IPS-NIHi7 (cell line): ENCODE data around the gene MYO18A.
"Not testable (repeated sequence)": the region's sequence is repeated elsewhere in the genome, so short reads cannot be mapped to it uniquely, and the experiment has no call there.

Source experiments
- DNase-seq: peaks from one replicate; pipeline ENCODE4 v3.0.0; 2012; ENCODE audit warnings: mixed read lengths; ENCODE audit errors: extremely low spot score

Gene MYO18A

GRCh38 chr17:29180034-29180787, at the start of gene MYO18A:
TSS of gene MYO18A (minus strand) at chr17:29180398. CDS start at chr17:29166940, 13,458 bp downstream.
- peak; percentile 92 for DNase-seq

- peak; percentile 5 for DNase-seq
Measured at GRCh38 chr17:29225396-29225795, 45.2 kb upstream of the MYO18A start.

- DNase-seq: not testable (repeated sequence)
Measured at GRCh38 chr17:29221338-29221737, 41.1 kb upstream of the MYO18A start.

GRCh38 chr17:29219378-29220047, 39.3 kb upstream of the MYO18A start:
- DNase-seq: peak; percentile 95

GRCh38 chr17:29216856-29217255, 36.7 kb upstream of the MYO18A start:
- no peak for DNase-seq

GRCh38 chr17:29216181-29216580, 36.0 kb upstream of the MYO18A start:
- DNase-seq: no peak

- DNase-seq: no peak
Measured at GRCh38 chr17:29215717-29216116, 35.5 kb upstream of the MYO18A start.

GRCh38 chr17:29215174-29215573, 35.0 kb upstream of the MYO18A start:
- DNase-seq: no peak

- no peak for DNase-seq
Measured at GRCh38 chr17:29214215-29215146, 34.3 kb upstream of the MYO18A start.

- no peak for DNase-seq
Measured at GRCh38 chr17:29212681-29213121, 32.5 kb upstream of the MYO18A start.

- DNase-seq: no peak
Measured at GRCh38 chr17:29212094-29212631, 32.0 kb upstream of the MYO18A start.

- DNase-seq: no peak
Measured at GRCh38 chr17:29210879-29211278, 30.7 kb upstream of the MYO18A start.

- DNase-seq: no peak
Measured at GRCh38 chr17:29209073-29209472, 28.9 kb upstream of the MYO18A start.

- DNase-seq: no peak
Measured at GRCh38 chr17:29207975-29208374, 27.8 kb upstream of the MYO18A start.

- no peak for DNase-seq
Measured at GRCh38 chr17:29205047-29205446, 24.8 kb upstream of the MYO18A start.

- not testable (repeated sequence) for DNase-seq
Measured at GRCh38 chr17:29204068-29204804, 24.0 kb upstream of the MYO18A start.

GRCh38 chr17:29197516-29198272, 17.5 kb upstream of the MYO18A start:
- no peak for DNase-seq

GRCh38 chr17:29196769-29197515, 16.7 kb upstream of the MYO18A start:
- DNase-seq: no peak

GRCh38 chr17:29195465-29196081, 15.4 kb upstream of the MYO18A start:
- DNase-seq: no peak
